HepG2 (cell line): ENCODE results near the gene ZBTB2. TPM values are rescaled to one million over a fixed set of nuclear protein-coding genes. Genes with fewer than 3 reads are reported as not detected.

Experiments used
- ARHGAP35 ChIP-seq: sonication (generic); formaldehyde crosslinking; IDR thresholded peaks from 2 replicates; pipeline ENCODE4 v1.9.0; 2022; ENCODE audit warnings: mild to moderate bottlenecking, inconsistent platforms, moderate library complexity, missing genetic modification reagents, borderline replicate concordance
- ATF6 ChIP-seq: sonication (generic); formaldehyde crosslinking; conservative IDR thresholded peaks from 2 replicates; pipeline ENCODE4 v1.4.0; 2020; ENCODE audit warnings: missing genetic modification reagents
- BCL3 ChIP-seq: sonication (generic); formaldehyde crosslinking; IDR thresholded peaks from 2 replicates; pipeline ENCODE4 v1.5.1; 2020; ENCODE audit warnings: mild to moderate bottlenecking, missing genetic modification reagents, moderate library complexity
- CEBPB ChIP-seq: IDR thresholded peaks from 2 replicates; pipeline ENCODE4 v1.6.1; 2011; ENCODE audit warnings: low read depth, low read length, improper control_type of control experiment, borderline replicate concordance
- CENPBD1 ChIP-seq: sonication (generic); formaldehyde crosslinking; IDR thresholded peaks from 2 replicates; pipeline ENCODE4 v1.8.0; 2022; ENCODE audit warnings: missing genetic modification reagents, low read depth, mild to moderate bottlenecking, borderline replicate concordance
- FOSL1 ChIP-seq: sonication (generic); formaldehyde crosslinking; IDR thresholded peaks from 2 replicates; pipeline ENCODE4 v1.9.0; 2021; ENCODE audit warnings: missing genetic modification reagents, borderline replicate concordance
- FOXO1 ChIP-seq: sonication (generic); formaldehyde crosslinking; IDR thresholded peaks from 2 replicates; pipeline ENCODE4 v1.4.0; 2020; ENCODE audit warnings: missing genetic modification reagents
- FOXP1 ChIP-seq, 2 experiments: fragments of 450-650 bp in 1 of 2; IDR thresholded peaks; 2 replicates each; pipeline ENCODE4 v1.6.1; 2017 to 2018; ENCODE audit warnings: antibody characterized with exemption in 1 of 2
- GATA4 ChIP-seq: sonication (generic); IDR thresholded peaks from 2 replicates; pipeline ENCODE4 v1.6.1; 2016; ENCODE audit warnings: antibody characterized with exemption, low read depth, borderline replicate concordance
- GFI1 ChIP-seq: sonication (generic); formaldehyde crosslinking; IDR thresholded peaks from 2 replicates; pipeline ENCODE4 v1.5.0; 2020; ENCODE audit warnings: missing genetic modification reagents, mild to moderate bottlenecking, borderline replicate concordance
- HBP1 ChIP-seq: IDR thresholded peaks from 2 replicates; pipeline ENCODE4 v1.6.1; 2016; ENCODE audit warnings: low read depth, control low read depth
- JUN ChIP-seq: sonication (generic); formaldehyde crosslinking; IDR thresholded peaks from 2 replicates; pipeline ENCODE4 v1.4.0; 2020; ENCODE audit warnings: mild to moderate bottlenecking, missing genetic modification reagents
- NR2C2 ChIP-seq: sonication (generic); formaldehyde crosslinking; IDR thresholded peaks from 2 replicates; pipeline ENCODE4 v1.4.0; 2020; ENCODE audit warnings: missing genetic modification reagents, mild to moderate bottlenecking, moderate library complexity, borderline replicate concordance
- NR2F6 ChIP-seq, 2 experiments: IDR thresholded peaks; 2 replicates each; pipeline ENCODE4 v1.6.1; 2016; ENCODE audit warnings: antibody characterized with exemption in 1 of 2, mild to moderate bottlenecking in 1 of 2
- ONECUT2 ChIP-seq: sonication (generic); formaldehyde crosslinking; IDR thresholded peaks from 2 replicates; pipeline ENCODE4 v1.4.0; 2020; ENCODE audit warnings: missing genetic modification reagents
- RXRA ChIP-seq: sonication (generic); formaldehyde crosslinking; IDR thresholded peaks from 2 replicates; pipeline ENCODE4 v1.5.1; 2020; ENCODE audit warnings: missing genetic modification reagents
- SOX5 ChIP-seq: IDR thresholded peaks from 2 replicates; pipeline ENCODE4 v1.6.1; 2016; ENCODE audit warnings: borderline replicate concordance
- SP4 ChIP-seq: sonication (generic); formaldehyde crosslinking; IDR thresholded peaks from 2 replicates; pipeline ENCODE4 v1.8.1; 2023; ENCODE audit warnings: mild to moderate bottlenecking, missing genetic modification reagents
- SYNCRIP ChIP-seq: fragments of 200-400 bp; formaldehyde crosslinking; IDR thresholded peaks from 2 replicates; pipeline ENCODE4 v1.6.1; 2018; ENCODE audit warnings: mild to moderate bottlenecking, low read depth, low read length; ENCODE audit not compliant: insufficient read depth
- YEATS2 ChIP-seq: sonication (generic); formaldehyde crosslinking; IDR thresholded peaks from 2 replicates; pipeline ENCODE4 v1.4.0; 2020; ENCODE audit warnings: missing genetic modification reagents, borderline replicate concordance
- ZFP1 ChIP-seq: IDR thresholded peaks from 2 replicates; pipeline ENCODE4 v1.6.1; 2016
- ZFP36L1 ChIP-seq: sonication (generic); formaldehyde crosslinking; IDR thresholded peaks from 2 replicates; pipeline ENCODE4 v1.8.0; 2022; ENCODE audit warnings: mild to moderate bottlenecking, missing genetic modification reagents, moderate library complexity
- ZNF354B ChIP-seq: sonication (generic); formaldehyde crosslinking; IDR thresholded peaks from 2 replicates; pipeline ENCODE4 v1.8.0; 2022; ENCODE audit warnings: mild to moderate bottlenecking, missing genetic modification reagents
- ZNF615 ChIP-seq: sonication (generic); formaldehyde crosslinking; IDR thresholded peaks from 2 replicates; pipeline ENCODE4 v1.5.0; 2020; ENCODE audit warnings: mild to moderate bottlenecking, missing genetic modification reagents, borderline replicate concordance
- ZSCAN31 ChIP-seq: sonication (generic); formaldehyde crosslinking; IDR thresholded peaks from 2 replicates; pipeline ENCODE4 v1.5.0; 2020; ENCODE audit warnings: low read depth, mild to moderate bottlenecking, missing genetic modification reagents
- polyA plus RNA-seq, 8 experiments: library from polyadenylated mRNA; depleted of rRNA in 3 of 8; stranded (reverse) in 7 of 8; unstranded in 1 of 8; fragments of >200 nt; fragmentation: Illumina TruSeq in 4 of 8; extraction: Trizol in 4 of 8; gene quantifications; 2 replicates each; pipeline versions ENCODE4 v1.2.1 to v1.2.3, GENCODE V29; 2011 to 2016; ENCODE audit warnings: low read depth in 4 of 8, missing spikeins in 1 of 8, mixed read lengths in 1 of 8; ENCODE audit not compliant: insufficient read depth in 1 of 8
- total RNA-seq, 5 experiments: library from RNA; depleted of rRNA; stranded (reverse); fragments of >200 nt; fragmentation: Illumina TruSeq; extraction: Trizol; gene quantifications; 2 replicates each; pipeline ENCODE4 v1.2.3, GENCODE V29; 2016; ENCODE audit warnings: low read depth in 1 of 5

The ZBTB2 gene
- total and polyA plus RNA-seq, 2 of the 13 experiments (the other 11 are each of a cell fraction or from before 2014, with no cell fraction given), result 15.4 to 22.8 TPM

GRCh38 chr6:151374036-151374683, 17.2 kb downstream of the ZBTB2 start (continued):
- TF ChIP-seq ATF6 (no peak), NR2C2 (CRISPR knock-in tag) (peak; percentile 77), GFI1 (CRISPR knock-in tag) (no peak), ARHGAP35 (CRISPR knock-in tag) (no peak), ZSCAN31 (CRISPR knock-in tag) (no peak), NR2F6 (IDR thresholded peaks at IDR 0.05) (peak; percentile 90), NR2F6 (CRISPR knock-in tag; IDR thresholded peaks at IDR 0.05) (peak; percentile 93), JUN (CRISPR knock-in tag) (no peak), ZFP1 (no peak), ONECUT2 (peak; percentile 84), GATA4 (no peak), ZFP36L1 (CRISPR knock-in tag) (no peak), ZNF354B (CRISPR knock-in tag) (no peak), FOXO1 (no peak; the same call in 1 of the 2 replicates), CEBPB (peak; percentile 26; the same call in 1 of the 2 replicates), HBP1 (no peak), ZNF615 (CRISPR knock-in tag) (no peak), SOX5 (CRISPR knock-in tag) (0 out of 2 replicates have a peak, but pooled peaks have one; percentile 20), SYNCRIP (no peak), YEATS2 (CRISPR knock-in tag) (no peak), SP4 (CRISPR knock-in tag) (no peak), FOSL1 (no peak), CENPBD1 (no peak), BCL3 (CRISPR knock-in tag) (no peak), RXRA (CRISPR knock-in tag) (peak; percentile 43; the same call in 1 of the 2 replicates), FOXP1 (IDR thresholded peaks at IDR 0.05) (no peak), FOXP1 (CRISPR knock-in tag; IDR thresholded peaks at IDR 0.05) (no peak)
